Measurements from ENCODE around the gene YIPF1. TPM values are rescaled to one million over a fixed set of nuclear protein-coding genes. Genes with fewer than 3 reads are reported as not detected.
A peak's percentile ranks its signal among the peaks of the same experiment; 100 is the strongest.

Gene YIPF1
- total RNA-seq, 1 donor, result 31.1 TPM

DNA sequence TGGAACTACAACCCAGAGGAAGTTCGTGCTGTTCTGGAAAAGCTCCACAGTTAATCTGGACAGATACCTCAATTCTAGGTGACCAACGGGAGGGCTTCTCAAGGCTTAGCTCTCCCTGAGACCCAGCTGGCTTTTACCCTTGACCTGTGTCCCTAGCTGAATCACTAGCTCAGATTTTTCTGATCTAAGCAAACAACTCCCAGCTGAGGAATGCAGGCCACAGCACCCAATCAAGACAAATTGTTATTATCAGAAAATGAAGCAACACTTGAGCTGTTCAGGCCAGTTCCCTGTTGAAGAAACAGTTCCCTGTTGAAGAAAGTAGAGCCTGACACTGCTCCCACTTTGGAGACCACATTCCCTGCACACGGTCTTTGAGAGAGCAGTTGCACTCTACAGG lies 20.3 kb upstream of the YIPF1 start:
- TF ChIP-seq, protein P1, sequence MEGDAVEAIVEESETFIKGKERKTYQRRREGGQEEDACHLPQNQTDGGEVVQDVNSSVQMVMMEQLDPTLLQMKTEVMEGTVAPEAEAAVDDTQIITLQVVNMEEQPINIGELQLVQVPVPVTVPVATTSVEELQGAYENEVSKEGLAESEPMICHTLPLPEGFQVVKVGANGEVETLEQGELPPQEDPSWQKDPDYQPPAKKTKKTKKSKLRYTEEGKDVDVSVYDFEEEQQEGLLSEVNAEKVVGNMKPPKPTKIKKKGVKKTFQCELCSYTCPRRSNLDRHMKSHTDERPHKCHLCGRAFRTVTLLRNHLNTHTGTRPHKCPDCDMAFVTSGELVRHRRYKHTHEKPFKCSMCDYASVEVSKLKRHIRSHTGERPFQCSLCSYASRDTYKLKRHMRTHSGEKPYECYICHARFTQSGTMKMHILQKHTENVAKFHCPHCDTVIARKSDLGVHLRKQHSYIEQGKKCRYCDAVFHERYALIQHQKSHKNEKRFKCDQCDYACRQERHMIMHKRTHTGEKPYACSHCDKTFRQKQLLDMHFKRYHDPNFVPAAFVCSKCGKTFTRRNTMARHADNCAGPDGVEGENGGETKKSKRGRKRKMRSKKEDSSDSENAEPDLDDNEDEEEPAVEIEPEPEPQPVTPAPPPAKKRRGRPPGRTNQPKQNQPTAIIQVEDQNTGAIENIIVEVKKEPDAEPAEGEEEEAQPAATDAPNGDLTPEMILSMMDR (IDR thresholded peaks at IDR 0.05; ENCODE audit: insufficient read depth, low read depth, low read length), result no peak
- no peak overlapping the region for H3K4me3 ChIP-seq (ENCODE audit: low read depth, low read length)
- DNase-seq (ENCODE audit: low read depth), result peak; percentile 79

DNA sequence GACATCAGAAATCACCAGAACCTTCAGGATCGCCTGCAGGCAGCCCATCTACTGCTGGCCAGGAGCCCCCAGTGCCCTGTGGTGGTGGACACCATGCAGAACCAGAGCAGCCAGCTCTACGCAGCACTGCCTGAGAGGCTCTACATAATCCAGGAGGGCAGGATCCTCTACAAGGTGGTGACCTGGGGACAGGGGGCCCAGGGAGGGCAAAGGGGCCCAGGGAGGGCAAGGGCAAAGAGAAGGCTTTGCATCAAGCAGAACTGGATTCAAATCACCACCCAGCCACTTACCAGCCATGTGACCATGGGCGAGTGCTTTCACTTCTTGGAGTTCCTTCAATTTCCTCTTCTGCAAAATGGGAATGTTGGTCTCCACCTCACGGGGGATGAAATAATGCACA lies 16.5 kb upstream of the YIPF1 start:
- no peak overlapping the region for H3K4me3 ChIP-seq (ENCODE audit: low read depth, low read length)
- no peak for DNase-seq (ENCODE audit: low read depth)
- TF ChIP-seq, protein P1 (IDR thresholded peaks at IDR 0.05; ENCODE audit: insufficient read depth, low read depth, low read length), result no peak

- H3K4me3 ChIP-seq (ENCODE audit: low read depth, low read length), result no peak overlapping the region
- no peak for DNase-seq (ENCODE audit: low read depth)
- TF ChIP-seq, protein P1 (IDR thresholded peaks at IDR 0.05; ENCODE audit: insufficient read depth, low read depth, low read length), result no peak
Observed at GRCh38 chr1:53905509-53905908, 15.9 kb upstream of the YIPF1 start.

GRCh38 chr1:53902235-53903138 lies 12.9 kb upstream of the YIPF1 start:
- DNase-seq (ENCODE audit: low read depth), result peak; percentile 34
- H3K4me3 ChIP-seq (ENCODE audit: low read depth, low read length), result no peak overlapping the region

DNA sequence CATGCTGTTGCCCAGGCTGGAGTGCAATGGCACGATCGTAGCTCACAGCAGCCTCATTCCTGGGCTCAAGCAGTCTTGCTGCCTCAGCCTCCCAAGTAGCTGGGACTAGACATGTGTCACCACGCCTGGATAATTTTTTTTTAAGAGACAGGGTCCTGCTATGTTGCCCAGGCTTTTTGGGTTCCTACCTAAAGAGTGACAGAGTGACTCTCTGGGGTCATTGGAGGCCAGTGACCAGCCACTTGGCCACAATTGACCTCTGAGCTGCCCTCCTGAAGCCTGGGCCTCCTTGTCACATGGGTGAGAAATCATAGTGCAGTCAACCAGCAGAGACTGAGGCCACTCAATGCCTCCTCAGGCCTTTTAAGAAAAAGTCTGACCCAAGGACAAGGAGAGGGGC lies 10.1 kb upstream of the YIPF1 start:
- TF ChIP-seq, protein P1 (IDR thresholded peaks at IDR 0.05; ENCODE audit: insufficient read depth, low read depth, low read length), result no peak
- no peak overlapping the region for H3K4me3 ChIP-seq (ENCODE audit: low read depth, low read length)
- DNase-seq (ENCODE audit: low read depth), result no peak

More at GRCh38 chr1:53902235-53903138, 12.9 kb upstream of the YIPF1 start:
- TF ChIP-seq, protein P1 (IDR thresholded peaks at IDR 0.05; ENCODE audit: insufficient read depth, low read depth, low read length), result no peak

DNA sequence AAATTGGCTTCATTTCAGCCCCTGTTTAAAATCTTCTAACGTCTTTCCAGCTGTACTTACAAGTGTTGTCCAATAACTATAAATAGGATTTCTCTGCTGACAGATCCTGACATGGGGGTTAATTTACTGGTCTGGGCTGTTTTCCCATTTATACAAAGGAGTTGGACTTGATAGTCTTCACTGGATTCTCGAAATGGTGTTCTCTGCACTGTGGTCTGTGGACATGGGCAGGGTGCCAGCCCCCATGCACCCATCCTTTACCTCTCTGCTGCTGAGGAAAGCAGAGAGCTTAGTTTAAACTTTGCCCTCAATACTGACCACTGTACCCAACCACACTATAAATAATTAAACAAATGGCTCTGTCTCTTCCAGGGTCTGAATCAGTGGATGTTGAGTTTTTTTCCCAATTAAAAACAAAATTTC lies 9.6 kb upstream of the YIPF1 start:
- DNase-seq (ENCODE audit: low read depth), result peak; percentile 70
- TF ChIP-seq, protein P1 (IDR thresholded peaks at IDR 0.05; ENCODE audit: insufficient read depth, low read depth, low read length), result no peak

More for the DNA sequence above, 9.6 kb upstream of the YIPF1 start:
- no peak overlapping the region for H3K4me3 ChIP-seq (ENCODE audit: low read depth, low read length)

All from fibroblast of villous mesenchyme (primary cell).